ENCODE data around the gene ELP2.
"Not testable (repeated sequence)": the region's sequence is repeated elsewhere in the genome, so short reads cannot be mapped to it uniquely, and the experiment has no call there.

Gene ELP2

DNA sequence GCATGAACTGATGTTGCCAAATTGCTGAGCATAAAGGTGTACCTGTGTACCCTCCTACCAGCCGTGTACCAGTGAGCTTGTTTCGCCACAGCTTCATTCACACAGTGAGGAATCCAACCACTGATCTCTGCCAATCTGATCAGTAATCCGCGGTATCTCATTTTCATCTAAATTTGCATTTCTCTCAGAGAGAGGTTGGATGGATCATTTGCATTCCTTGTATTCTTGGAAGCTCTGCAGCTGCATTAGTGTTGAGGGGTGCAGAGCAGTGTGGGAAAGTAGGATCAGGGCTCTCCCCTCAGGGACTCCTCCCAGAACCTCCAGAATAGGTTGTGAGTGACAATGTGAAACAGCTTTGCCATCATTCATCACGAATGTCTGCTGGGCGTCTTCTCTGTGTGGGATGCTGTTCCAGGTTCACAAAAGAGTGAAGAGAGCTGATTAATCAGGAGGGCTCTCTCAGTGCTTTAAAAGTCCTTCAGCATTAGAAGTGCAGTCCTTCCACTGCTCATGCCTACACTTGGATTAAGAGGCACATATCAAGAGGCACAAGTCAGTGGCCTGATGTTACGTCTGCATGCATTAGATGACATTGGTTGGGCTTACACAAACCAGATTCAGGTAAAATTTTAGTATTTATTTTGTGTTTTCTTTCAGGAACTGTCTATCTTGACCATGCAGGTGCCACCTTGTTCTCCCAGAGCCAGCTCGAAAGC is 65.1 kb downstream of the ELP2 start:
- no peak for DNase-seq

DNA sequence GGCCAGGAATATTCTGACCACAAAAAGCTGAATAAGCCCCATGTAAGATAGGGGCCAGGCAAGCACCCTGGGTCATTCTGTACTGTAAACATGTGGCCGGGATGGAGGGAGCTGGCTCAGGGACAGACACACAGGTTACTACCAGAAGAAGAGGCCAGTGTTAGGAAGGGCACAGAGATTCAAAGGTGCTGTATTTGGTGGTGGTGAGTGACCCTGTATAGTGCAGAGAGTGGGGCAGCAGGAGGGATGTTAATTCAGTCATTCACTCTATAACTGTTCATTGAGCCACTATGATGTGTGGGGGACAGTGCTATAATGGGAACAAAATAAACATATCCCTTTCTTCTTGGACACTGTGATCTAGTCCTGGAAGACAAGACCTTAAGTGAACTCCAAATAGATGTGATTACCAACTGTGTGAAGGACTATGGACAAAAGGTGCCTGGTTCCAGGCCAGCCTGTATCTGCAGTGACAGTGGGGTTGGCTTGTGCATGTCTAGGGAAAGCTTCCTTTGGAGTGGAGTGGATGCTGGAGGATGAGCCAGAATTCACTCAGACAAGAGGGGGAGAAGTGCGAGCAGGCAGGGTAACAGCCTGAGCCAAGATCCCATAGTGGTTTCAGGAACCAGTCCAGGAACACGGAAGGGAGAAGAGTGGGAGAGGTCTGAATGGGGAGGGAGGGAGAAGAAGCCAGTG is 65.9 kb downstream of the ELP2 start:
- DNase-seq: no peak

DNA sequence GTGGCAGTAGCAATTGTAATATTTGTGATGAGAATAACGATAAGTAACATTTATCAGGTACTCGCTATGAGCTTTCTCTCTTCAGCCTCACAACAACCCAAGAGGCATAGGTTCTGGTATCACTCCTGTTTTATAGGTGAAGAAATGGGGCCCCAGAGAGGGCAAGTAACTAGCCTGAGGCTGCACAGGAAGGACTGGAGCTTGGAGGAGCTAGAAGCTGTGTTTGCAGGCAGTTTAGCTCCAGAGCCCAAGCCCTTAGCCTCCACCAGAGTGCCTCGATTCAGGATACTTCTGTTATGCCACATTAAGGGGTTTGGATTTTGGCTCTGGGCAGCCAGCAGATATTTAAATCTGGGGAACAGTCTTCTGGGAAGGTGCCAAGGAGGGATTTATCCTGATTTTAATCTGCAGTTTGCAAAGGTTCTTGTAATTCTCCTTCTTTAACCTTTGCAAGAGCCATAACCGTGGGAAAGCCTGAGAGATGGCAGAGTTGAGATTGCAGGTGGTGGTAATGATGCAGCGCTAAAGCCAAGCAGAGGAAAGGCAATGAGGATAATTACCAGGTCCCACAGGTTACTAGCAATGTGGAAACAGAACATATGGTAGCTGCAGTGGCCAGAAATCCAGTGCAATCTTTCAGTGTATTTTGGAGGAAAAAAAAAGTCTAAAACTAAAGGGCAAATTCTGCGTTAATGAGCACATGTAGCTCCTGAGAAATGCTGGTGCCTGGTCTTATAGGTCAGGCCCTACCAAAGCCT is 66.7 kb downstream of the ELP2 start:
- peak; percentile 59 for DNase-seq

DNA sequence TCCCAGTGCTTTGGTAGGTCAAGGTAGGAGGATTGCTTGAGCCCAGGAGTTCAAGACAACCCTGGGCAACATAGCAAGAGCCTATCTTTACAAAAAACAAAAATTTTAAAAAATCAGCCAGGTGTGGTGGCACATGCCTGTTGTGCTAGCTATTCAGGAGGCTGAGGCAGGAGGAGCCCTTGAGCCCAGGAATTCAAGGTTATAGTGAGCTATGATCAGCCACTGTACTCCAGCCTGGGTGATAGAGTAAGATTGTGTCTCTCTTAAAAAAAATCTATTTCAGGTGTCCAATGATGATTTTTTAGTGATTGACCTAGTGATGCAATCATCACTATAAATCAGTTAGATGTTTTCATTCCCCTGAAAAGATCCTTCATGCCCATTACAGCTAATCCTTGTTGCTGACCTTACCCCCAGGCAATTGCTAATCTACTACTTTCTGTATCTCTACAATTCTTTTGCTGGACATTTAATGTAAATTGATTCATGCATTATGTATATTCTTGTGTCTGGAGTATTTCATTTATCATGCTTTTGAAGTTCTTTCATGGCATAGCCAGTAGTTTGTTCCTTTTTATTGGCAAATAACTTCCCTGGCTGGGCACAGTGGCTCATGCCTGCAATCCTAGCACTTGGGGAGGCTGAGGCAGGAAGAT is 67.9 kb downstream of the ELP2 start:
- no peak for DNase-seq

DNA sequence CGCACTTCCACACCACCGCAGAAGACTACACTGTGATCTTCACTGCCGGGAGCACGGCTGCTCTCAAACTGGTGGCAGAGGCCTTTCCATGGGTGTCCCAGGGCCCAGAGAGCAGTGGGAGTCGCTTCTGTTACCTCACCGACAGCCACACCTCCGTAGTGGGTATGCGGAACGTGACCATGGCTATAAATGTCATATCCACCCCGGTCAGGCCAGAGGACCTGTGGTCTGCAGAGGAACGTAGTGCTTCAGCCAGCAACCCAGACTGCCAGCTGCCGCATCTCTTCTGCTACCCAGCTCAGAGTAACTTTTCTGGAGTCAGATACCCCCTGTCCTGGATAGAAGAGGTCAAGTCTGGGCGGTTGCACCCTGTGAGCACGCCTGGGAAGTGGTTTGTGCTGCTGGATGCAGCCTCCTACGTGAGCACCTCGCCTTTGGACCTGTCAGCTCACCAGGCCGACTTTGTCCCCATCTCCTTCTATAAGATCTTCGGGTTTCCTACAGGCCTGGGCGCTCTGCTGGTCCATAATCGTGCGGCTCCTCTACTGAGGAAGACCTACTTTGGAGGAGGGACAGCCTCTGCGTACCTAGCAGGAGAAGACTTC is 70.1 kb downstream of the ELP2 start:
- no peak for DNase-seq

DNA sequence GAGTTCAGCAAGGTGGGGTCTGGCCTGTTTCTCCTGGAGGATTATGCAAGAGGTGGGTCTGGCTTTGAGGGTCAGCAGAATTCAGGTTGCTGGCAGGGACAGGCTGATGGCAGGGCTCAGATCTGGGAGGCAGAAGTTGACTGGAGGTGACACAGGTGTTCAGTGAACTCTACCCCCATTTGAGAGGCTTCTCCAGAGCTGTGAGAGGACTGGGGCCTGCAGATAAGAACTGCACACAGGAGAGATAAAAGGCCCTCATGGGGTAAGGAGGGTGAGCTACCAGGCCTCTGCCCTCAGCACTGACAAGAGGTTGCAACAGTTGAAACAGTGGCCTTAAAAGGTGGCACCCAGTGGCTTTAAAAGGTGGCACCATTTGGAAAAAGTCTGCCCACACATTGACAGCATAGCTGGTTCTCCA is 70.7 kb downstream of the ELP2 start:
- no peak for DNase-seq

DNA sequence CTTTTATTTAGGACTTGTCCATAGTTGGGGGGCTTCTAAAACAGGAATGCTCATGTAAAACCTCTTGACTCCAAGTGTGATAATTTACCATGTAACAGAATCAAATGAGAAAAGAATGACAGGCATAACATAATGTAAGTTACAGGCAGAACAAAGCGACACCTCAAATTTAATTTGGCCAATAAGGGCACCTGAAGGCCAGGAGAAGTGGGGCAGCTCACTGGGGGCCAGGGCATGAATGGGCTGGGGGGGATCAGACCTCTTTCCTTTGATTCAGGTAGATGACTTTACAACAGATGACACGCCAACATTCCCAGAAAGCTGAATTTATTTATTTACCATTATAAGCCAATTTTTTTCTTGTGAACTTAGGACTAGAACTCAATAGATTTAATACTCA is 72.1 kb downstream of the ELP2 start:
- DNase-seq: no peak

DNA sequence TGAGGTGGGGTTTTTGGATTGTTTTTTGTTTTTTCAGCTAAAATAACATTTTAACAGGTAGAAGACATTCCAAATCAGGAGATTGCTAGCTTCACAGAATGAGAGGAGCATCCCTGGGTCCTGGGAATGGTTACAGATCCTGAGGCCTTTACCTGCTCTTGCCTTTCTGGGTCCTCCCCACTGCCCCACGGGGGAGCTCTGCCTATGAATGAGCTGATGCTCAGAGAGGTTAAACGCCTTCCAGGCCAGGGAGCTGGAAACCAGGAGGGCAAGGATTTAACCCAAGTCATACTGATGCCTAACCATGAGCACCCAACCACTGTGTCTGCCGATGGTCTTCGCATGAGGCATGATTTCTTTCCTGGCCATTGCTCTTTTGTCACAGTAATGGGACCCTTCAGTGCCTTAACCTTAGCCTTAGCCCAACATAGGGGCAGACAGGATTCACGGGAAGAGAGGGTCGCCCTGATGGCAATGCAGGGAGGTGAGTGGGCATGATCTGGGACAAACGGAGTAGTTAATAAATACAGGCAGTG is 73.7 kb downstream of the ELP2 start:
- DNase-seq: no peak

DNA sequence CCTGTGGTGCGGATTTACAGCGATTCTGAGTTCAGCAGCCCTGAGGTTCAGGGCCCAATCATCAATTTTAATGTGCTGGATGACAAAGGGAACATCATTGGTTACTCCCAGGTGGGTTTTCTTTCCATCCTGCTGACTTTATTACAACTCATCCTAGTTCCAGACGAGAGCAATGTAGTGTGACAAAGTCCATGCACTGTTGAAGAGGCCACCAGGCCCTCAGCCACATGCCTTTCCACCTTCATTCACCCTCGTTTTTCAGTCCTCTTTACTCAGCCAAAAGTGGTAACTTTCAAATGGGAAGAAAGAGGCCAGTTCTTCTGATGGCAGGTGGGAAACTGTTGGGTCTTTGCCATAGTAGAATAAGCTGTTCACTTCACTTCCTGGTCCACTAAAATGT is 75.5 kb downstream of the ELP2 start:
- no peak for DNase-seq

DNA sequence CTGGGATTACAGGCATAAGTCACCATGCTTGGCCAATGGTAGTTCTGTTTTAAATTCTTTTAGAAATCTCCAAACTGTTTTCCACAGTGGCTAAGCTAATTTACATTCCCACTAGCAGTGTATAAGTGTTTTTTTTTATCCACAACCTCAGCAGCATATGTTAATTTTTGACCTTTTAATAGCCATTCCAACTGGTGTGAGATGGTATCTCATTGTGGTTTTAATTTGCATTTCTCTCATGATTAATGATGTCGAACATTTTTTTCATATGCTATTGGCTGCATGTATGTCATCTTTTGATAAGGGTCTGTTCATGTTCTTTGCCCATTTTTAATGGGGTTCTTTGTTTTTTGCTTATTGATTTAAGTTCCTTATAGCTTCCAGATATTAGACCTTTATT is 77.6 kb downstream of the ELP2 start:
- DNase-seq: no peak

DNA sequence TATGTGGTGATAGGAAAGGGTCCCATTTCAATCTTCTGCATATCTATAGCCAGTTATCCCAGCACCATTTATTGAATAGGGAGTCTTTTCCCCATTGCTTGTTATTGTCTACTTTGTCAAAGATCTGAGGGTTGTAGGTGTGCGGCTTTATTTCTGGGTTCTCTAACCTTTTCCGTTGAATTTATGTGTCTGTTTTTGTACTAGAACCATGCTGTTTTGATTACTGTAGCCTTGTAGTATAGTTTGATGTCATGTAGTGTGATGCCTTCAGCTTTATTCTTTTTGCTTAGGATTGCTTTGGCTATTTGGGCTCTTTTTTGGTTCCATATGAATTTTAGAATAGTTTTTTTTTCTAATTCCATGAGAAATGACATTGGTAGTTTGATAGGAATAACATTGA is 78.3 kb downstream of the ELP2 start:
- not testable (repeated sequence) for DNase-seq

DNA sequence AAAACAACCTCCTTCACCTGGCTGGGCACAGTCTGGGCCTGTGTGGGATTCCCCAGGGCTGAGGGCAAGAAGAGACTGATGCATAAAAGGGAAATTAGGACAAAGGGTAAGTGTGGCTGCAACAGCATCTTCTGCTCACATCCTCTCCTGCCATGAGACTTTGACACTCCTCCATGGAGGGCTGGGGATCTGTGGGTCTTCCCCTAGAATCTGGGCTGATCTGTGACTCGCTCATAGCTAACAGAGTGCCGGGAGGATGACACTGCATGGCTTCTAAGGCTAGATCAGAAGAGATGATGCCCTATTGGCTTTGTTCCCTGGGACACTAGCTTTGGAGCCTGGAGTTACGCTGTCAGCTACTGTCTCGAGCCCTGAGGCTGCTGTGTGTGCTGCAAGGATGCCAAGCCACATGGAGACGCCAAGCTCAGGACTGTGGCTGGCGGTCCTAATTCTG is 81.9 kb downstream of the ELP2 start:
- DNase-seq: no peak

DNA sequence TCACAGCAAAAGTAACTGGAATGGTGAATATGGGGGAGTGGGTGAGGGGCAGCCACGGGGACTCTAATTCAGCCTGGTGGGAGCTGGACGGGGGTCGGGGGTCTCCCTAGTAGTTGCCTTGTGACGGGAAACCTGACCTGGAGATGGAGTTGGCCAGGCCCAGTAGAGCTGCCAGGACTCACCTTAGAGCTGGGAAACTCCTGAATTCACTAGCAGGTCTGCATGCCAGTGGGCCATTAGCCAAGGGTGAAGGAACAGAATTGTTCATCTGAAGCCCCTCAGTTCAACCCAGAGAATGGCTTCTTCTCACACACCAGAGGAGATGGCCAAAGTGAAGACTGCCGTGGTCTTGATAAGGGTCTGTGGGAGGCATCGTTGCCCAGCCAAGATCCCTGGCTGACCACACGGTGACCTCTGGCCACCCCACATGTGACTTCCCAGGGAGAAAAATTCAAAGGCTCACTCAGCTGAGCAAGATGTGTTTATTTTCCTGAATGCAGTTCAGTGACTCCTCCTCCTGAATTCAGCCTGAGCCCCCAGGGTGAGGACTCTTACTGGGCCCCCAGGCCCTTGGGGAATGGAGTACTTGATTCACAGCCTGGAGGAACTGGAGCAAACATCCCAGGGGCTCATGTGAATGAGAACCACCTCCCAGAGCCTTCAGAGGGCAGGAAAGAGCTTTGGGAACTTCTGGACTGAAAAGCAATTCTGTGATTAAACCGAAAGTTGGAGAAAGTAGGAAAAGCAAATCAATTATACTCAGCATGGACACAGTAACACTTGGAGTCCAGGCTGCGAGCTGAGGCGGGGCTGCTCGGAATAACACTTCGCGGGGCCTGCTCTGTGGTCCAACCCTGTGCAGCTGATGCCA is 82.8 kb downstream of the ELP2 start:
- DNase-seq: no peak

DNA sequence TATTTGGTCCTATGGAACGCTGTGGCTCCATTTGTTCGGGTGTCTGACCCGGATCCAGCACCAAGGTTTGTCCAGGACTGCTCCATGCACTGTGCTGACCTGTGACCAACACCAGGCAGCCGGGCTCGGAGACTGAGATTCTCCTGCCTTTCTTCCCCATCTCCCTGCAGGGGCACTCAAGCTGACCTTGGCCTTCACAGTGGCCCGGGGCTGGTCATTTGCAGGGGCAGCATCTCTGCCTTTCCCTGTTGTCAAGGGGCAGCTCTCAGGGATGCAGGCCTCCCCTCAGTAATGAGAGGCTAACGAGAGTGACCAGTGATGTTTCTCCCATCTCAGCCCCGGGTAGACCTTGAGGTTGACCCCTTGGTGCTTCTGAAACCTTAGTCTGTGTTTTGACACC is 85.1 kb downstream of the ELP2 start:
- DNase-seq: no peak

DNA sequence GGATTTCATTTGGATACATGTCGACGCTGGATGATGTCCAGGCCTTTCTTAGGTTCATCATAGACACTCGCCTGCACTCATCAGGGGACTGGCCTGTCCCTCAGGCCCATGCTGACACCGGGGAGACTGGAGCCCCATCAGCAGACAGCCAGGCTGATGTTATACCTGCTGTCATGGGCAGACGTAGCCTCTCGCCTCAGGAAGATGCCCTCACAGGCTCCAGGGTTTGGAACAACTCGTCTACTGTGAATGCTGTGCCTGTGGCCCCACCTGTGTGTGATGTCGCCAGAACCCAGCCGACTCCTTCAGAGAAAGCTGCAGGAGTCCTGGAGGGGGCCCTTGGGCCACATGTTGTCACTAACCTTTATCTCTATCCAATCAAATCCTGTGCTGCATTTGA is 85.9 kb downstream of the ELP2 start:
- DNase-seq: no peak

DNA sequence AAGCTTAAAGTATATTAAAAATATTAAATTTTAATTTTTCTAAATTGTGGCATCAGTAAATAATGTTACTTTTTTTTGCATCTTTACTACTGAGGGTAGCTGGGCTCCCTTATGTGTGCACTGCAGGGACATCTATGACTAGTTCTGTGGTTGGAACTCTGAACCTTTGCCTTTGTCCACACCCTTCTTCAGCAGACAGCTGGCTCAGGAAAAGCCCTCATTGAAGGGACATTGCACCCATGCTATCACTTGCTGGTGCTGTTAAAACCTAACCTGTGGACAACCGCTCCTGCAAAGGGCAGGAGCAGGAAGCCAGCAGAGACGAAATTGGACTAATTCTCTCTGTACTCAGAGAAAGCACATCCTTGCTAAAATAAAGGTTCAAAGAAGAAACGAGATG is 87.6 kb downstream of the ELP2 start:
- no peak for DNase-seq

DNA sequence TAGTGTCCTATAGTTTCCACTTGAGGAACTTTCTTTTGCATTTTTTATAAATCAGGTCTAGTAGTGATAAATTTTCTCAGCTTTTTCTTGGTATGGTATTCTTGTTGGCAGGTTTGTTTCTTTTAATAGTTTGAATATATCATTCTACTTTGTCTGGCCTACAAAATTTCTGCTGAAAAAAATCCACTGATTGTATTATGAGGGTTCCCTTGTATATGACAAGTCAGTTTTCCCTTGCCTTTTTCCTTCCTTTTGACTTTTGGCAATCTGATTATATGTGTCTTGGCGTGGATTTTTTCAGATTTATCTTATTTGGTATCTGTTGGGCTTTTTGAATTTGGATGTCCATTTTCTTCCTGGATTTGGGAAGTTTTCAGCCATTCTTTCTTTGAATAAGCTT is 99.5 kb downstream of the ELP2 start:
- no peak for DNase-seq
